GM21423 (cell line): ENCODE measurements around the gene ORMDL3.

Source experiments
- ATAC-seq: cut with Tn5 transposase; IDR thresholded peaks from one replicate; pipeline ENCODE4 v1.9.1; 2021; ENCODE audit warnings: mild to moderate bottlenecking, moderate library complexity; ENCODE audit not compliant: unreplicated experiment

The ORMDL3 gene, protein sequence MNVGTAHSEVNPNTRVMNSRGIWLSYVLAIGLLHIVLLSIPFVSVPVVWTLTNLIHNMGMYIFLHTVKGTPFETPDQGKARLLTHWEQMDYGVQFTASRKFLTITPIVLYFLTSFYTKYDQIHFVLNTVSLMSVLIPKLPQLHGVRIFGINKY

DNA sequence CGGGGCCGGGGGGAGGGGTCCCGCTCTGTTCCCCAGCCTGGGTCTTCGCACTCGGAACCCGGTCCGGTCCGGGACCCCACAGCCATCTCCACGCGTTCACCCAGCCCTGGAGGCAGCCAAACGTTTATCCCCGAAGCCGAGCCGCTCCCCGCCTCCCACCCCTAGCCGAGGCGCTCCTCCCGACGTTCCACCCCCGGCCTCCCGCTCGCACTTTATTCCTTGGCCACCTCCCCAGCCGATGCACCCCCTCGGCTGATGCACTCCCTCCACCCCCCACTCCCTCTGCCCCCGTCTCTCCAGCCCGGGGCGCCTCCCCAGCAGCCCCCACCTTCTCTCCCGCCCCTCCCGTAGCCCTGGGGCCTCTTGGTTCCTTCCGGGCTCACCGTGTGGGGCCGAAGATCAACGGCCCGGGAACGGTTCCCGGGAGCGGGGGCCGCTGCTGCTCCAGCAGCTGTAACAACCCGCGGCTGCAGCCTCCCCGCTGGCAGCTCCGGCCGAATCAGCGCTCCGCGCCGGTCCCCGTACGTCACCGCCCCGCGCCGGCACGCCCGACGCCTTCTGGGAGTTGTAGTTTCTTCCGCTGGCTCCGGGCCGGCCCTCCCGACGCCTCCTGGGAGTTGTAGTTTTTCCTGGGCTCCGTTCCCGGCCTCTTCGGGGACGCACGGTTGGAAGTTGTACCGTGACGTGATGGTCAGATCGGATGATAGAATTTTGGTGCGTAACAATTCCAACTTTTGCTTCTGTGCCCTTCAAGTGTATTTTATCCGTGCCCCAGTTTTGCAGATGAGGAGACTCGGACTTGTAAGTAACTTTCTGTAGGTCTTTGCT lies at the start of gene ORMDL3, which contains the start of gene LRRC3C:
Gene ORMDL3 (minus strand): TSS at position 501 of the 828 bp plus-strand sequence. CDS start 3,398 bp downstream, outside the sequence.
Gene LRRC3C (plus strand): TSS at position 632 of the 828 bp plus-strand sequence. CDS start 13,792 bp downstream, outside the sequence.
- peak; percentile 81 for ATAC-seq

DNA sequence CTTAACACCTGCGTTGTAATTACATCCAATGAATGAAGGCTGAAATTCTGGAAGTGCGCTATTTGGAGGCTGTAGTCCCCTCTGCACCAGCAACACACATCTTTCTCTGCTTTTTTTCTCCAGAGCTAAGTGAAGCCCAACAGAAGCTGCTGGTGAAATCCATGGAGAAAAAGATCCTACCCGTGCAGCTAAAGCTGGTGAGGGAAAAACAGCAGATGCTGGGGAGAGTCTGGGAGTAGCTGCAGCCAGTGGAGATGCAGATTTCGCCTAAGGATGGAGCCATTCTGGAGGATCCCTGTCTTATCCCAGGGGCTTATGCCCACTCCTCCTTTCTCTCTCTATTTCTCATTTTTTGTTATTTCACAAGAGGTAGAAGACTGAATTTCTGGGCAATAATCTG lies 48.4 kb upstream of the ORMDL3 start:
- no peak for ATAC-seq

DNA sequence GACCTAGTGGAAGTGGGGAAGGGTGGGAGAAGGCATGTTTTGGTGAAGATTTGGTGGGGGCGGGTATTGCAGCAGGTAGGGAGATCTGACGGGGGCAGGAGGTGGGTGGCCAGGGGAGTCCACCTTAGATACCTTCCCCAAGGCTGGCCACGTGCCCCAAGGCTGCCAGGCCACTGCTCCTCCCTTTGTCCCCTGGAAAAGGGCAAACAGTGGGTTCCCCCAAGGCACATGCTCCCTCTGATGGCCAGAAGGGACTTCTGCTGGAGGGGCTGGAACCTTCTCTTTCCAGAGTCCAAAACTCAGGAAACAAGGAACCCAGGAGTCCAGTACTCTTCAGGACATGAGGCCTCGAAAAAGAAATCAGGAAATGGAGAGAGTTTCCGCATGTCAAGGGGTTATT lies 47.0 kb upstream of the ORMDL3 start:
- ATAC-seq: no peak

DNA sequence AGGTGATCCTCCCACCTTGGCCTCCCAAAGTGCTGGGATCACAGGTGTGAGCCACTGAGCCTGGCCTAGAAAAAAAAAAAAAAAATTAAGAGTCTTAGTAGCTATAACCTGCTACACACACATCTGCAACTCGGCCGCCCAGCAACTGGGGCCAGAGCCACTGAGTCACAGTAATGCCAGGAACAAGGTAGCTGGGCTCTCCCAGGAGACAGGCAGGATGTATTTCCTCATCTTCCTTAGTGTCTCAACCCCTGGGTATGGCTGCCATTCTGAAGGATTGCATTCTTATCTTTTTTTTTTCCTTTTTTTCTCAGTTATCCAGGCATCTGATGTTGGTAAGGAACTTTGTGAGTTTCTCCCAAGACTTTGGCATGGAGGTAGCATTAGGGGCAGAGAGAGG lies 46.1 kb upstream of the ORMDL3 start:
- ATAC-seq: no peak

DNA sequence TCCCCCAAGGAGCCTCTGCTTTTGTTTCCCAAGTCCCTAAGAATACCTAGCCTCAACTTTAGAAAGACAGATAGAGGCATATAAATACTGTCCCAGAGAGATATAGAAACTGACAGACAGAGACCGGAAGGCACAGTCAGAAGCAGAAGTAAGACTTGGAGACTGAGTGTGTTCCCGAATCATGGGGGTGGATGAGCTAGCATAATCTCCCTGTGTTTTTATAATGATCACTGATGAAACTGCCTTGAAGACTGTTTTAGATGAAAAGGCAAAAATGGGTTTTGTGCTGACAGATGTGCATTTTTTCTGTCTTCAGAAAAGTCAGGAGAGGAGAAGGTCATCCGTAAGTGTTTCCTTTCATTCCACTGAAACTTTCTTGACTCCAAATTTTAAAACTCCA lies 44.9 kb upstream of the ORMDL3 start:
- ATAC-seq: no peak

DNA sequence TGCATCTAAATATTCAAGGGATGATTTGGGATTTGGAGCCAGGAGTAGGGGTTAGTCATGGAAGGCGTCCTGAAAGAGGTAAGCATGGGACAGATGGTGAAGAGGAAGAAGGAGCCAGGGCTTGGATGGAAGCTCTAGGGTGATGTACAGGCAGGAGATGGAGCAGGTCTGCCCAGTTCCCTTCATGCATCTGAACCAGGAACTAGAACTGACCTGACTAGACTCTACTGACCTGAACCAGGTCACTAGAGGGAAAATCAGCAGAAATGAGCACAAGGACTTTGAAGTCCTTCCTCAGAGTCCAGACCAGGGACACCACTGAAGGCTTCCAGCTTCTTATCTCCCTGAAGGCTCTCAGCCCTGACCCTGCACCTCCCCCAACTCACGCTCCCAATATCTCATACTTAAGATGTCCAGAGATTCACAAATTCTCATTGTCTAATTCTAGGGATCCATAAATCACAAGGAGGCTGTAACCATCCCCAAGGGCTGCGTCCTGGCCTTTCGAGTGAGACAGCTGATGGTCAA lies 43.7 kb upstream of the ORMDL3 start:
- ATAC-seq: no peak

DNA sequence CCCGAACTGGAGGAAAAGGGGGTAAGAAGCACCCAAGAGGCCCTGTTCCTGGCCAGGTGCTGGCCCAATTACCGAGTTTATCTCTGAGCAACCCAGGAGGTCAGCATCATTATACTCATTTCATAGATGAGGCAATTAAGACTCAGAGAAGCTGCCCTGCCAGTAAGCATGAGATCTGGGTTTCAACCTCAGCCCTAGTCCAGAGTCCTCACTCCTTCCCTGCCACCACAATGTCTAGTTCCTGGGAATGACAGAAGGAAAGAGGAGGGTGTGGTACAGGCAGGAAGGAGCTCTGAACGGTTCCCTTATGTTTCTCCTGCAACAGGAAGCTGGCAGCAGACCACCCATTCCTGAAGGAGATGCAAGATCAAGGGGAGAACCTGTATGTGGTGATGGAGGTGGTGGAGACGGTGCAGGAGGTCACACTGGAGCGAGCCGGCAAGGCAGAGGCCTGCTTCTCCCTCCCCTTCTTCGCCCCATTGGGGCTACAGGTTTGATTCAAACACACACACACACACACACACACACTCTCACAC lies 42.8 kb upstream of the ORMDL3 start:
- no peak for ATAC-seq

DNA sequence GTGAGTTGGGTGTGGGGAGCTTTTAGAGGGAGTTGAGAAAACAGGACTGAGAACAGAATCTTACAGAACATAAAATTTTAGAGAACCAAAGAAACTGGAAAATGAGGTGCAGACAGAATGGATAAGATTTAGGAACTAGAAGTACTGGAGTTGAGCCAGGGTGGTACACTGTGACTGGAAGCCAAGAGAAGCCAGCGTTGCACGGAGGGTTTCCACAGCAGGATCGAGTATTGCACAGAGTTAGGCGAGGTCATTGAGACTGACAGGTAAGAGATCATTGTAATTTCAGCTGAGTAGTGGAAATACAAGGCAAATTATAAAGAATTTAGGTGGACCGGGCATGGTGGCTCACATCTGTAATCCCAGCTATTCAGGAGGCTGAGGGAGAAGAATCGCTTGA lies 42.0 kb upstream of the ORMDL3 start:
- ATAC-seq: no peak

DNA sequence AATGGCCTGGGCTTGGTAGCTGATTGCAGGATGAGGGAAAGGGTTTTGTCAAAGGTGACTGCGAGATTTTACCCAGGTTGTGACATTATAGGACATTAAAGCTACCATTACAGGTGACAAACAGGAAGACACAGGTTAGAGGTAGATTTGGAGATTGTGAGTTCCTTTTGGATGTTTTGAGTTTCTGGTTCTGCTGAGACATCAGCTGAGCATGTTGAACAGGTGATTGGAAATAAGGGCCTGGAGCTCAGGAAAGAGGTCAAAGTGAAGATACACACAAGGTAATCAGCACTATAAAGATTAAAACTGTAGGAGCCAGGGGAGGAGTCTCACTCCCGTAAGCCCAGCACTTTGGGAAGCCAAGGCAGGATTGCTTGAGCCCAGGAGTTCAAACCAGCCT lies 41.4 kb upstream of the ORMDL3 start:
- no peak for ATAC-seq

DNA sequence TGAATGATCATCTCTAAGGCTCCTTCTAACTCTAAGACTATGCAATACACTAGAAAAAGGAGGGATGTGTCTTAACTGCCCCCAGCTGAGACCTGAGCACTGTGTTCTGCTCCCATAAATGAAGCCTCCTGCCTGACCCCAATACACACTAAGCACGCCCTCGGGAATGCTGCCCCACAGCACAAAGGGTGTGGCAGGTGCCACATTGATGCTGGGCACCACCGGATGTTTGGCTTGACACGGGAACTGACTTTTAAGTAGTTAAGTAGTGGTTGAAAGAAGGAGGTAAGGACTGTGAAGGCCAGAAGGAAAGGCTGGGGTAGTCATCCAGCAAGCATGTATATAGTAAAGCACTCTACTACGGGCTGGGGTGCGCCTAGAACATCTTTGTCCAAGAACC lies 39.4 kb upstream of the ORMDL3 start:
- no peak for ATAC-seq

DNA sequence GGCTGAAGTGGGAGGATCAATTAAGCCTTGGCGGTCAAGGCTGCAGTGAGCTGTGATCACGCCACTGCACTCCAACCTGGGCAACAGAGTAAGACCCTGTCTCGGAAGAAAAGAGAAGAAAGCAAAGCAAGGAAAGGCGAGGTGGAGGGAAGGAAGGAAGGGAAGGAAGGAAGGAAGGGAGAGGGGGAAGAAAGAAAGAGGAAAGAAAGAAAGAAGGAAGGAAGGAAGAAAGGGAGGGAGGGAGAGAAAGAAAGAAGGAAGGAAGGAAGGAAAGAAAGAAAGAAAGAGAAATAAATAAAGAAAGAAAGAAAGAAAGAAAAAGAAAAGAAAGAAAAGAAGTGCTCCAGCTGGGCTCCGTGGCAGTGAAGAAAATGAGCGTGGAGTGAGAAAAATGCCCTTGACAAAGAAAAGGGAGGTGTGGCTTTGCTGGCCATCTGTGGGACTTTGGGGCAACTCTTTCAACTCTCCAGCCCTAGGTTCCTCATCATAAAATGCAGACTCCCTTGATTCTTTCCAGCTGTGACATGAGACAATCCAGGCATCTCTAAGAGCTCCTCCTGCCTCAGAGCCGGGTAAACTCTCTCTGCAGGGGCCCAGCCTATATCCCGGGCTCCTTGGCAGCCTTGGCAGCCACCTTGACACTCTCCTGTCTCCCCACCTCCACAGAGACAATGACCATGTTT lies 37.8 kb upstream of the ORMDL3 start:
- no peak for ATAC-seq

DNA sequence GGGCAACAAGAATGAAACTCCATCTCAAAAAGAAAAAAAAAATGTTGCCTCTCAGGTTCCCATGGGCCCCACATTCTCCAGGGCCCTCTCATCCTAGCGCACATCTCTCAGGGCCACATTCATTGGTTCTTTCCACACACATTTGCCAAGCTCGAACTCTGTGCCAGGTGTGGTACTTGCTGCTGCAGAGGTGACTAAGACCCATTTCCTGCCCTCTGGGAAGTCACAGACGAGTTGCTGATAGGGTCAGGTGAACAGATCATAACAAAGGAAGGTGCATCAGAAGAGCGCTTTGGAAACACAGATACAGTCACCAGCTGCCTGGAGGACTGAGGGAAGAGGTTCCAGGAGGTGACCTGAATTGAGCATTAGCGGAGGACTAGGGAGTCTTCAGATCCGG lies 36.4 kb upstream of the ORMDL3 start:
- ATAC-seq: no peak

DNA sequence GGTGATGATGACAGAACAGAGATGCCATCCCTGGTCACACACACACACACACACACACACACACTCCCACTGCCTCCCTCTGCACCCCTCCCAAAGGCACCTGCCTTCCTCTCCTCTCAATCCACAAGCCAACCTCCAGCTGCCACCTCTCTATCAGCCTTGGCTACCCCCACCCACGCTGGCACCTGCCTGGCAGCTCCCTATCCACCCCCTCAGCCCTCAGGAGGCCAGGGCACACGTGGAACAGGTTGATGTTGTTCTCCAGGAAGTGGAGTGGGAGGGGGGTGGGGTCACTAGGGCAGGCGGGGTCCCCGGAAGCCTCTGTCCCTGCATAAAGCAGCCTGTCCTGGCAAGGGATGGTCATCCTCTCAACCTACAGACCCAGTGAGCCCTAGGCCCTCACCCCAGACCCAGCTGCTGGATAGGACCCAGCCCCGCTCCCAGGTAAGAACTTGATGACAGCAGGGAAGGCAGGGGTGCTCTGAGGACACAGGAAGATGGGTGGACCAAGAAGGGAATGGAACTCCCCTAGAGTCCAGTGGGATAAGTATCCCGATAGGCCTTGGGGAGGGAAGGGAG lies 35.3 kb upstream of the ORMDL3 start, which contains the start of gene GSDMA:
Gene GSDMA (plus strand): TSS at position 363 of the 579 bp plus-strand sequence. CDS start 2,684 bp downstream, outside the sequence.
- no peak for ATAC-seq

DNA sequence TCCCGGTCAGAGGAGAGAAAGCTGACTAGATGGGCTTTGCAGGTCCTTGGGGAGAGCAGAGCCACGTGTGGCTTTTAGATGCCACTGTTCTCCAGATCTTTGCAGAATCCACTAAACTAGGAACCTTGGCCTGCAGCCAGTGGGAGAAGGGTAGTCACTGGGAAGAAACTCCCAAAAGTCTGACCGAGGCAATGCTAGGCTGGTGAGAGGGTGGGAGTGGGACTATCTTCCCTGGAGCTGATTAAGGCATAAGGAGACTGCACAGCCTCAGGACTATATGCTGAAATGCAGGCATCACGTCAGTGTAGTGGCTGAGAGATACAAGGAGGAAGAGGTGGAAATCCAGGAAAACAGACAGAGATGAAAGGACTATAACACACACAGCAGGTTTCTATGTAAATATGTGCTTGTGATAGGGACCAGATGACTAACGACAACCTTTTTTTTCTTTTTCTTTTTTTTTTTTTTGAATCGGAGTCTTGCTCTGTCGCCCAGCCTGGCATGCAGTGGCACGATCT lies 33.2 kb upstream of the ORMDL3 start:
- no peak for ATAC-seq

DNA sequence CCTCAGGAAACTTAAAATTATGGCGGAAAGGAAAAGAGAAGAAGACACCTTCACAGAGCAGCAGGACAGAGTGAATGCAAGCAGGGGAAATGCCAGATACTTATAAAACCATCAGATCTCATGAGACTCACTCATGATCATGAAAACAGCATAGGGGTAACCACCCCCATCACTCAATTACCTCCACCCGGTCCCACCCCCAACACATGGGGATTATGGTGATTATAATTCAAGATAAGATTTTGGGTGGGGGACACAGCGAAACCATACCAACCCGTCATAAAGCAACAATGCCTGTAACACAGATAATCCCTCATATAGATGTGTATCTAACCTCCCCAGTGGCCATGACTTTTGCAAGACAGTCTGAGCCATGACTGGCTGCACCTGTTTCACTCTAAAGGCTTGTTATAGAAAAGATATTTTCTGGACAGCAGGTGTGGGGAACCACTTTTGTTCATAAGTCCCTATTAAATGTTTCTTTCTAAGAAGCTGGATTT lies 28.4 kb upstream of the ORMDL3 start:
- ATAC-seq: no peak

DNA sequence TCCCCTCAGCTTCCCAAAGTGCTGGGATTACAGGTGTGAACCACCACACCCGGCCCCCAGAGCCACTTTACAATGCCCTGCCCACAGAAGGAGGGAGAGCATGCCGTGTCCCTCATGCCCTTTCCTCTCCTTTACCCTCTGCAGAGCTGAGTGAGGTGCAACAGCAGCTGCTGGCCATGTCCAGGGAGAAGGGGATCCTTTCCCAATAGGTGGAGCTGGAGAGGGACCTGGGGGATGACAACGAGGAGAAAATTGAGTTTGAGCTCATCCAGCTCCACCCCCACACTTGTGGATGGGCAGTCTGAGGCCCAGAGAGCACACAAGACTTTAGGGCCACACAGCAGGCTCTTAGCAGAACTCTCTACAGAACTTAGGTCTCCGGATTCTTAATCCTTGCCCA lies 27.5 kb upstream of the ORMDL3 start:
- no peak for ATAC-seq

DNA sequence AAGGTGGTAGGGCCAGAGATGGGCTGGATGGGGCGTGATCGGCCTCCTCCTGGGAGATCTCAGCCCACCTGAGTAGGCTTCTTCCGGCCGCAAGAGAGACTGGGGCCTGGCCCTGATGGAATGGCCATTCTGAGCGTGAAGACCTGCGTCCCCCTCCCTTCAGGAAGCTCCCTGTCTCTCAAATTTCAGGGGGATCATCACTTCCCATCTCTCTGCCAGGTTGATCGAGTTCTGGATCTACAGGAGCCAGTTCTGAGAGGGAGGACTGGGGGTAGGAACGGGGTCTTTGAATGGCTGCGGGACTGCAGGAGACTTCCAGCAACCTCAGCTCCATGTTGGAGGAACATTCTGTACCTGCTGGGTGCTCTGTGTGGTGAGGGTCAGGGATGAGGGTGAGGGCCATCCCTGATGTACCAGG lies 26.1 kb upstream of the ORMDL3 start:
- ATAC-seq: no peak

DNA sequence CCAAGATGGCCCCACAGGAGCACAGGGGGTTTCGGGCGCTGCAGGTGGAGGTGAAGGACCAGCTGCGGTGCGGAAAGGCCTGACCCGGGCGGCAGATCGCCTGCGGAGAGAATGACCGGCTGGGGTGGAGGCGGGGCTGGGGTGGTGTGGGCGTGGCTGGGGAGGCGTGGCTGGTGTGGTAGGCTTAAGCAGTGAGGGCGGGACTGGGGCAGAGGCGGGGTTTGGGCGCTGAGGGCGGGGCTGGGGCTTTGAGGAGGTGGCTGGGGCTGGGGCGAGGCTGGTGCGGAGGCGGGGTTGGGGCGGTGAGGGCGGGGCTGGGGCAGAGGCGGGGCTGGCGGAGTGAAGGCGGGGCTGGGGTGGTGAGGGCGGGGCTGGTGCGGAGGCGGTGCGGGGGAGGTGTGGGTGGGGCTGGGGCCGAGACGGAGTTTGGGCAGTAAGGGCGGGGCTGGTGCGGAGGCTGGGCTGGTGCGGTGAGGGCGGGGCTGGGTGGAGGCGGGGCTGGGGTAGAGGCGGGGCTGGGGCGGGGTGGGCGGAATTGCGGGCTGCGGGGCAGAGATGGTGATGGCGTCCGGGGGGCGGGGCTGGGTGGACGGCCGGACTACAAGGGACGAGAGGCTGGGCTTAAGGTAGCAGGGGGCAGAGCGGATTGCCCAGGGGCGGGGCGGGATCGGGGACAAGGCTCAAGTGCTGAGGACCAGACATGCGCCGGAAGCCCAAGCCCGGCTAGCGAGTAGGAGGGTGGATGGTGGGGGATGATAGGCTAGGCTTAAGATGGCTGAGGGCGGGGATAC lies 25.5 kb upstream of the ORMDL3 start:
- peak; percentile 71 for ATAC-seq

DNA sequence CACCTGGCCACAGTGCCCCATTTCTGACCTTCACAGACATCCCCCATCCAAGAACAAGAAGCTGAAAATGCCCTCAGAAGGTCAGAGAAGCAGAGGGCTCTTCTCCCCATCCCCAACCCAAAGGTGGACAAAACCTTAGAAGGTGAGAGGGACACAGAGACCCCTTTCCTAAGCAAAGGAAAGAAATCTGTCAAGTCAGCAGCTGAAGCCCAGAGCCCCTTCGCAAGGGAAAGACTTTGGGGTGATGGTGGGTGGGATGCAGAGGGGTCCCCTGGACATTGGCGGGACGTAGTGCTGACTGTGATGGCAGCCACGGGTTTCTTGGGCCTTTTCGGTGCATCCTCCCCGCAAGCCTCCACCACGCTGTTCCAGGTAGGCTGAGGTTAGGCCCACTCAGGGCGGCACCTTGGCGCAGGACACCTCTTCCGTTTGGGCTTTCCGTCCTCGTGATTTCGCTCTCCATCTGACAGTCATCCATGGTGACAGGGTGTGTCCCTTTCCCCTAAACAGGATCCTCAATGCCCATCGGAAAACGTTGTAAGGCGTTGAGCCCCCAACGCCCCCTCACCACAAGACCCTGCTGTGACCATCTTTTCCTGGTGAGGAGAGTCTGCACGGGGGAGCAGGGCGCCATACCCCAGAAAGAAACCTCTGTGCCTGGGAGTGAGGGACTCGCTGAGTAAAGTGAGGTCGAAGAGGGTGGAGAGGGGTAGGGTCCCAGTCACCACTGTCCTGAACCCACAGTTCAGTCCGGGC lies 24.7 kb upstream of the ORMDL3 start:
- ATAC-seq: no peak
